K562 (cell line): ENCODE results near the gene EXT2. TPM values are rescaled to one million over a fixed set of nuclear protein-coding genes. Genes with fewer than 3 reads are reported as not detected.

Source experiments
- ATAC-seq: fragments of 200-7000 bp; cut with Tn5 transposase; 3 replicates; pipeline ENCODE4 v1.9.1; 2020; ENCODE audit warnings: moderate library complexity
- BruUV-seq: library from RNA; stranded (reverse); fragments of 400-500 nt; replicated peaks from 2 replicates; lab custom pipeline; 2021; lab: Mats Ljungman, UMichigan
- CTCF ChIA-PET: fragments of 300-600 bp; formaldehyde crosslinking; extraction: SDS; loops from one replicate; lab custom pipeline; 2021; ENCODE audit warnings: low intra/inter-chr PET ratio; lab: Yijun Ruan, JAX
- POLR2A ChIA-PET: fragments of 300-600, 350-650 bp; sonication (Branson Sonifier 250); formaldehyde crosslinking; extraction: SDS; loops from one replicate; lab custom pipeline; 2021; ENCODE audit warnings: antibody characterized with exemption, inconsistent platforms; lab: Yijun Ruan, JAX
- DNase-seq, 4 experiments: peaks; one replicate each; pipeline versions ENCODE4 v3.0.0 to v3.0.0-alpha.2; 2011 to 2018; ENCODE audit warnings: low spot score in 3 of 4, mixed read lengths in 3 of 4; ENCODE audit errors: extremely low read depth in 1 of 4
- FAIRE-seq: peaks from 2 replicates; lab custom pipeline; 2011; peaks lifted over from hg19 to GRCh38; lab: Jason Lieb, UNC
- H2AFZ ChIP-seq: 2 replicates; pipeline ENCODE4 v1.6.0; 2011; ENCODE audit warnings: low read depth, low read length, control low read depth, inconsistent platforms
- H3K27ac ChIP-seq: fragments of 200-600 bp; 3 replicates; pipeline ENCODE4 v1.8.0; 2011; ENCODE audit warnings: low read depth, mild to moderate bottlenecking, control low read depth, inconsistent platforms, low read length, moderate library complexity, mixed read lengths; ENCODE audit errors: extremely low read depth
- H3K27me3 ChIP-seq, 2 experiments: fragments of 300-600 bp in 1 of 2; 2 replicates in 1 of 2; 3 replicates in 1 of 2; pipeline versions ENCODE4 v1.6.0 to v1.8.0; 2011; ENCODE audit warnings: inconsistent platforms in 2 of 2, low read length in 2 of 2, mild to moderate bottlenecking in 1 of 2, mixed read lengths in 1 of 2, moderate library complexity in 1 of 2; ENCODE audit not compliant: control insufficient read depth in 2 of 2, insufficient read depth in 2 of 2
- H3K36me3 ChIP-seq: fragments of 300-600 bp; 3 replicates; pipeline ENCODE4 v1.8.0; 2011; ENCODE audit warnings: mild to moderate bottlenecking, low read length, inconsistent platforms; ENCODE audit not compliant: control insufficient read depth, insufficient read depth
- H3K4me1 ChIP-seq, 2 experiments: fragments of 200-600 bp in 1 of 2; replicated peaks in 1 of 2; 2 replicates in 1 of 2; 3 replicates in 1 of 2; pipeline versions ENCODE4 v1.5.1 to v1.8.0; 2011; ENCODE audit warnings: inconsistent platforms in 2 of 2, low read length in 2 of 2, mild to moderate bottlenecking in 1 of 2, mixed read lengths in 1 of 2, moderate library complexity in 1 of 2; ENCODE audit not compliant: control insufficient read depth in 2 of 2, insufficient read depth in 2 of 2
- H3K4me2 ChIP-seq: 2 replicates; pipeline ENCODE4 v1.6.1; 2011; ENCODE audit warnings: low read length, control low read depth, inconsistent platforms, mixed read lengths; ENCODE audit not compliant: insufficient read depth
- H3K4me3 ChIP-seq: fragments of 200-600 bp; sonication (generic), shearing (Covaris generic); 2 replicates; pipeline ENCODE4 v1.5.1; 2016; ENCODE audit warnings: control low read depth, inconsistent platforms
- H3K79me2 ChIP-seq: fragments of 200-600 bp; 3 replicates; pipeline ENCODE4 v1.8.0; 2011; ENCODE audit warnings: low read length, inconsistent platforms; ENCODE audit not compliant: control insufficient read depth, insufficient read depth
- H3K9ac ChIP-seq, 2 experiments: 2 replicates each; pipeline versions ENCODE4 v1.6.0 to v1.6.1; 2011; ENCODE audit warnings: low read depth in 2 of 2, low read length in 2 of 2, control low read depth in 1 of 2, inconsistent platforms in 1 of 2, mild to moderate bottlenecking in 1 of 2, mixed read lengths in 1 of 2; ENCODE audit not compliant: insufficient read depth in 1 of 2
- H3K9me1 ChIP-seq: one replicate; pipeline ENCODE4 v1.6.0; 2011; ENCODE audit warnings: inconsistent platforms, mild to moderate bottlenecking, low read length, moderate library complexity; ENCODE audit not compliant: control insufficient read depth, insufficient read depth
- H3K9me3 ChIP-seq: replicated peaks from 2 replicates; pipeline ENCODE4 v1.5.1; 2011; ENCODE audit warnings: low read depth, low read length, inconsistent platforms; ENCODE audit not compliant: control insufficient read depth, insufficient read depth
- H4K20me1 ChIP-seq: replicated peaks from 2 replicates; pipeline ENCODE4 v1.6.1; 2011; ENCODE audit warnings: low read length, inconsistent platforms, mixed read lengths; ENCODE audit not compliant: control insufficient read depth, insufficient read depth
- HNRNPH1 ChIP-seq: fragments of 200-400 bp; formaldehyde crosslinking; optimal IDR thresholded peaks from 2 replicates; pipeline ENCODE3; 2017; ENCODE audit warnings: low read depth, mild to moderate bottlenecking, low read length, moderate library complexity
- PKNOX1 ChIP-seq: fragments of 450-650 bp; IDR thresholded peaks from 2 replicates; pipeline ENCODE4 v1.6.1; 2016
- TEAD2 ChIP-seq: fragments of 450-650 bp; IDR thresholded peaks from 2 replicates; pipeline ENCODE4 v1.6.1; 2016; ENCODE audit warnings: missing genetic modification characterization, control low read depth, missing compliant biosample characterization
- THAP7 ChIP-seq: fragments of 250-450 bp; sonication (Bioruptor Pico); IDR thresholded peaks from 2 replicates; pipeline ENCODE4 v1.5.0; 2021
- in situ Hi-C: fragments of 300-500 bp; cut with MboI; formaldehyde crosslinking; loops from 4 replicates; pipeline ENCODE4 v1.15.0; 2018; ENCODE audit warnings: inconsistent platforms, mixed read lengths
- intact Hi-C: fragments of 100-400 bp; cut with micrococcal nuclease; formaldehyde crosslinking; loops from 2 replicates; pipeline ENCODE4 v1.14.2; 2022
- polyA plus RNA-seq, 8 experiments: library from polyadenylated mRNA; depleted of rRNA in 4 of 8; stranded (reverse) in 5 of 8; unstranded in 3 of 8; fragments of >200 nt; fragmentation: Nextera tagmentation in 2 of 8; fragmentation: Illumina TruSeq in 1 of 8; extraction: Ambion mirVana in 2 of 8; extraction: Trizol in 1 of 8; gene quantifications; 2 replicates each; pipeline versions ENCODE4 v1.2.1 to v1.2.3, GENCODE V29; 2011 to 2014; ENCODE audit warnings: inconsistent platforms in 1 of 8, missing spikeins in 1 of 8
- total RNA-seq, 7 experiments: library from RNA; depleted of rRNA in 6 of 7; stranded (reverse); fragments of >200 nt in 6 of 7; fragmentation: Illumina TruSeq in 2 of 7; extraction: Trizol in 2 of 7; gene quantifications; 2 replicates each; pipeline versions ENCODE4 v1.2.1 to v1.2.3, GENCODE V29; 2011 to 2021; ENCODE audit warnings: low replicate concordance in 1 of 7

The EXT2 gene
- total and polyA plus RNA-seq, 9 of the 15 experiments (the other 6 are each of a cell fraction or from before 2014, with no cell fraction given), result 7.5 to 52.1 (median 38.1) TPM

GRCh38 chr11:44185522-44185921 lies 90.0 kb downstream of the EXT2 start:
- ChIA-PET POLR2A (interaction anchor here (0.7 kb wide), 1 partner anchor 16 kb away, joined by 3 read pairs; no protein-coding TSS in a partner anchor), CTCF (no interaction called here)
- DNase-seq, result no peak
- Histone ChIP-seq H3K4me1 (no peaks in the 10 kb centered on the region), H3K36me3 (no peaks in the 10 kb centered on the region; the same call in 2 of the 3 replicates), H3K9me1 (no peaks in the 10 kb centered on the region), H3K4me2 (no peak overlapping the region), H2AFZ (no peak overlapping the region), H3K9me3 (peaks cover 5% of the 10 kb centered on the region), H4K20me1 (no peaks in the 10 kb centered on the region), H3K79me2 (no peaks in the 10 kb centered on the region), H3K27ac (no peak overlapping the region), H3K27me3 (no peaks in the 10 kb centered on the region), H3K9ac (no peak overlapping the region), H3K4me3 (no peak overlapping the region)
- FAIRE-seq, result no peak
- BruUV-seq, result no TSS peak
- TF ChIP-seq THAP7 (CRISPR knock-in tag) (no peak), TEAD2 (tag) (no peak), HNRNPH1 (no peak), PKNOX1 (no peak)
- intact Hi-C loops (no loop called here), in situ Hi-C loops (no loop called here)
- no peak for ATAC-seq
